Endothelial cell of umbilical vein (primary cell): ENCODE measurements around the gene NUP54. TPM values are rescaled to one million over a fixed set of nuclear protein-coding genes. Genes with fewer than 3 reads are reported as not detected.

Source experiments
- BruUV-seq: library from RNA; stranded (reverse); fragments of 400-500 nt; replicated peaks from 2 replicates; lab custom pipeline; 2021; lab: Mats Ljungman, UMichigan
- CTCF ChIA-PET: fragments of 300-600, 350-600 bp; sonication (Branson Sonifier 250); formaldehyde crosslinking; loops from one replicate; lab custom pipeline; 2021; ENCODE audit warnings: antibody characterized with exemption, inconsistent platforms; lab: Charles Lee
- POLR2A ChIA-PET: fragments of 300-600, 350-600 bp; sonication (Branson Sonifier 250); formaldehyde crosslinking; loops from one replicate; lab custom pipeline; 2021; ENCODE audit warnings: antibody characterized with exemption, inconsistent platforms; lab: Charles Lee
- DNase-seq: peaks from one replicate; pipeline ENCODE4 v3.0.0-alpha.2; 2011; ENCODE audit warnings: low read depth, low spot score
- FAIRE-seq: peaks from 2 replicates; lab custom pipeline; 2011; peaks lifted over from hg19 to GRCh38; lab: Jason Lieb, UNC
- H2AFZ ChIP-seq: 2 replicates; pipeline ENCODE4 v1.6.0; 2012; ENCODE audit warnings: low read depth, low read length, control low read depth, inconsistent platforms
- H3K27ac ChIP-seq: 2 replicates; pipeline ENCODE4 v1.5.1; 2011; ENCODE audit warnings: low read depth, mild to moderate bottlenecking, control low read depth, low read length, moderate library complexity; ENCODE audit not compliant: insufficient read depth
- H3K27me3 ChIP-seq, 2 experiments: 2 replicates each; pipeline versions ENCODE4 v1.6.0 to v1.6.1; 2011; ENCODE audit warnings: low read length in 2 of 2, mixed read lengths in 1 of 2; ENCODE audit not compliant: control insufficient read depth in 2 of 2, insufficient read depth in 2 of 2
- H3K36me3 ChIP-seq, 2 experiments: 2 replicates in 1 of 2; 3 replicates in 1 of 2; pipeline ENCODE4 v1.5.1; 2011; ENCODE audit warnings: low read length in 2 of 2, mild to moderate bottlenecking in 1 of 2, moderate library complexity in 1 of 2; ENCODE audit not compliant: control insufficient read depth in 2 of 2, insufficient read depth in 2 of 2; ENCODE audit errors: extremely low read depth in 1 of 2
- H3K4me1 ChIP-seq: 3 replicates; pipeline ENCODE4 v1.5.1; 2011; ENCODE audit warnings: mild to moderate bottlenecking, low read length; ENCODE audit not compliant: control insufficient read depth, insufficient read depth; ENCODE audit errors: extremely low read depth
- H3K4me2 ChIP-seq: 2 replicates; pipeline ENCODE4 v1.6.1; 2011; ENCODE audit warnings: low read length, control low read depth, mixed read lengths; ENCODE audit not compliant: insufficient read depth
- H3K4me3 ChIP-seq, 3 experiments: fragments of 200-600 bp in 1 of 3; sonication (generic), shearing (Covaris generic) in 1 of 3; replicated peaks in 1 of 3; 2 replicates each; pipeline ENCODE4 v1.5.1; 2011 to 2016; ENCODE audit warnings: control low read depth in 3 of 3, low read length in 3 of 3, mild to moderate bottlenecking in 2 of 3, inconsistent platforms in 1 of 3, low read depth in 1 of 3, moderate library complexity in 1 of 3; ENCODE audit not compliant: insufficient read depth in 1 of 3
- H3K79me2 ChIP-seq: 2 replicates; pipeline ENCODE4 v1.6.0; 2012; ENCODE audit warnings: low read length, inconsistent platforms; ENCODE audit not compliant: control insufficient read depth, insufficient read depth
- H3K9ac ChIP-seq: replicated peaks from 2 replicates; pipeline ENCODE3; 2011; ENCODE audit warnings: low read length, control low read depth; ENCODE audit not compliant: insufficient read depth; ENCODE audit errors: extremely low read depth
- H3K9me1 ChIP-seq: replicated peaks from 3 replicates; pipeline ENCODE4 v1.6.0; 2011; ENCODE audit warnings: mild to moderate bottlenecking, low read length; ENCODE audit not compliant: control insufficient read depth, insufficient read depth; ENCODE audit errors: extremely low read depth
- H3K9me3 ChIP-seq: replicated peaks from 2 replicates; pipeline ENCODE4 v1.5.1; 2012; ENCODE audit warnings: low read length, inconsistent platforms; ENCODE audit not compliant: control insufficient read depth, insufficient read depth
- H4K20me1 ChIP-seq: replicated peaks from 2 replicates; pipeline ENCODE3; 2011; ENCODE audit warnings: mild to moderate bottlenecking, low read length; ENCODE audit not compliant: control insufficient read depth, insufficient read depth; ENCODE audit errors: extremely low read depth
- EZH2 ChIP-seq: IDR thresholded peaks from 2 replicates; pipeline ENCODE4 v1.6.1; 2012; ENCODE audit warnings: borderline replicate concordance, low read depth, mild to moderate bottlenecking, moderate library complexity, low read length, inconsistent platforms; ENCODE audit not compliant: severe bottlenecking
- FOS ChIP-seq: IDR thresholded peaks from 2 replicates; pipeline ENCODE4 v1.6.1; 2011; ENCODE audit warnings: mild to moderate bottlenecking, low read length, moderate library complexity, borderline replicate concordance; ENCODE audit not compliant: insufficient read depth
- GATA2 ChIP-seq: IDR thresholded peaks from 2 replicates; pipeline ENCODE4 v1.7.0; 2011; ENCODE audit warnings: low read depth, mild to moderate bottlenecking, moderate library complexity, mixed read lengths, low read length; ENCODE audit not compliant: insufficient read length, insufficient read depth
- JUN ChIP-seq: IDR thresholded peaks from 2 replicates; pipeline ENCODE4 v1.6.1; 2011; ENCODE audit warnings: borderline replicate concordance, low read depth; ENCODE audit not compliant: insufficient read length, insufficient read depth
- MYC ChIP-seq: IDR thresholded peaks from one replicate; pipeline ENCODE4 v1.6.1; 2011; ENCODE audit warnings: mild to moderate bottlenecking, low read depth, low read length
- POLR2A ChIP-seq: IDR thresholded peaks from 2 replicates; pipeline ENCODE4 v1.6.1; 2012; ENCODE audit warnings: low read depth, mild to moderate bottlenecking, control low read depth, low read length
- POLR2AphosphoS5 ChIP-seq: IDR thresholded peaks from 2 replicates; pipeline ENCODE4 v1.6.1; 2012; ENCODE audit warnings: low read depth, mild to moderate bottlenecking, control low read depth, low read length, moderate library complexity; ENCODE audit not compliant: insufficient read depth
- dilution Hi-C: fragments of 300-500 bp; cut with MboI; formaldehyde crosslinking; loops from one replicate; pipeline ENCODE4 v1.15.0; 2019; ENCODE audit warnings: low sequenced_read_pairs; ENCODE audit not compliant: extremely low pct_ligation_motif_present
- intact Hi-C: fragments of 100-400 bp; cut with micrococcal nuclease; formaldehyde crosslinking; loops from one replicate; pipeline ENCODE4 v1.10.0; 2022
- polyA plus RNA-seq, 4 experiments: library from polyadenylated mRNA; depleted of rRNA in 3 of 4; stranded (reverse) in 3 of 4; unstranded in 1 of 4; fragments of >200 nt; gene quantifications; 2 replicates each; pipeline versions ENCODE4 v1.2.1 to v1.2.3, GENCODE V29; 2011 to 2012; ENCODE audit warnings: missing spikeins in 1 of 4
- total RNA-seq: library from RNA; stranded (reverse); gene quantifications from 2 replicates; pipeline ENCODE4 v1.2.3, GENCODE V29; 2021
- TF ChIP-seq, protein P1 (sequence below): IDR thresholded peaks from 2 replicates; pipeline ENCODE4 v1.6.1; 2011; ENCODE audit not compliant: insufficient read depth, insufficient read length
- TF ChIP-seq, protein P2 (sequence below), 2 donors: IDR thresholded peaks; 1 replicate in 1 of 2; 2 replicates in 1 of 2; pipeline ENCODE4 v1.5.1; 2011; ENCODE audit warnings: low read length in 2 of 2, mild to moderate bottlenecking in 2 of 2, moderate library complexity in 2 of 2, control low read depth in 1 of 2, inconsistent platforms in 1 of 2, low read depth in 1 of 2; ENCODE audit not compliant: insufficient read depth in 1 of 2; ENCODE audit errors: extremely low read depth in 1 of 2

NUP54 gene
- total and polyA plus RNA-seq, 2 donors (not counting 3 experiments of a cell fraction or from before 2014, with no cell fraction given), result 25.7 to 45.7 TPM

DNA sequence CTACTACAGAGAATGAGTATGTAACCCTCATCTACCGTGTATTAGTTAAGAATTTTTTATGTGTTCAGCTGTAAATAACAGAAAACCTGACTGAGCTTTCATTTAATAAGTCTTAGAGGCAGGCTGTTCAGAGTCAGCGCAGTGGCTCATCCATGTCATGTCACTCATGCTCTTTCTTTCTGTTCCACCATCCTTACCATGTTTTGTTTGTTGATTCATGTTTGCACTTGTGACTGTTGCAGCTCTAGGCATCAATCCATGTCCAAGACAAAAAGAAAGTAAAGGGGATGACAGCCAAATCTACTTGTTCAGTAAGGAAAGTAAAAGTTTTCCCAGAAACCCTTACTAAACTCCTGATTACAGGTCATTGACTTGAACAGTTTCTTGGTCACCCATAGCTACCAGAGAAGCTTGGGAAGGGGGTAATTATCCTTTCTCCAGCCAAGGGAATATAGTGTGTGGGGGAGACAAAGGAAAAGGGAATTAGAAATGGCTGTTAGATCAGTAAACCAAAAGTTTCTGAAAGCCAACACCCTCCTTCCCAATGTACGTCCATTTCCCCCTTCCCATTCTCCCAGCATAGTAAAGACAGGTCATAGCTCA, 64.7 kb downstream of the NUP54 start:
- Histone ChIP-seq H3K9ac (no peak overlapping the region), H3K4me2 (no peak overlapping the region), H3K79me2 (no peaks in the 10 kb centered on the region), H4K20me1 (no peaks in the 10 kb centered on the region), H3K27me3 (peaks cover 7 to 22% of the 10 kb centered on the region in 2 experiments), H3K4me1 (no peaks in the 10 kb centered on the region), H3K36me3 (no peaks in the 10 kb centered on the region), H3K27ac (no peak overlapping the region), H3K9me3 (no peaks in the 10 kb centered on the region), H2AFZ (no peak overlapping the region), H3K4me3 (no peak overlapping the region), H3K9me1 (no peaks in the 10 kb centered on the region)
- CTCF ChIA-PET, result interaction anchor here (1.3 to 9.0 kb wide), 4 partner anchors 9 to 167 kb away, joined by 3 to 124 read pairs (median 5); partner anchors contain the start of gene ART3
- DNase-seq (no peak), FAIRE-seq (no peak)
- intact Hi-C loops, result no loop called here
- no TSS peak for BruUV-seq
- POLR2A ChIA-PET, result no interaction called here
- TF ChIP-seq JUN, result no peak
- TF ChIP-seq FOS, result no peak
- no peak for TF ChIP-seq MYC
- no peak for TF ChIP-seq POLR2A
- no peak for TF ChIP-seq POLR2AphosphoS5
- TF ChIP-seq EZH2, result no peak
- TF ChIP-seq GATA2, result no peak
- TF ChIP-seq, protein P1, sequence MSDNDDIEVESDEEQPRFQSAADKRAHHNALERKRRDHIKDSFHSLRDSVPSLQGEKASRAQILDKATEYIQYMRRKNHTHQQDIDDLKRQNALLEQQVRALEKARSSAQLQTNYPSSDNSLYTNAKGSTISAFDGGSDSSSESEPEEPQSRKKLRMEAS, result no peak
- TF ChIP-seq, protein P2, sequence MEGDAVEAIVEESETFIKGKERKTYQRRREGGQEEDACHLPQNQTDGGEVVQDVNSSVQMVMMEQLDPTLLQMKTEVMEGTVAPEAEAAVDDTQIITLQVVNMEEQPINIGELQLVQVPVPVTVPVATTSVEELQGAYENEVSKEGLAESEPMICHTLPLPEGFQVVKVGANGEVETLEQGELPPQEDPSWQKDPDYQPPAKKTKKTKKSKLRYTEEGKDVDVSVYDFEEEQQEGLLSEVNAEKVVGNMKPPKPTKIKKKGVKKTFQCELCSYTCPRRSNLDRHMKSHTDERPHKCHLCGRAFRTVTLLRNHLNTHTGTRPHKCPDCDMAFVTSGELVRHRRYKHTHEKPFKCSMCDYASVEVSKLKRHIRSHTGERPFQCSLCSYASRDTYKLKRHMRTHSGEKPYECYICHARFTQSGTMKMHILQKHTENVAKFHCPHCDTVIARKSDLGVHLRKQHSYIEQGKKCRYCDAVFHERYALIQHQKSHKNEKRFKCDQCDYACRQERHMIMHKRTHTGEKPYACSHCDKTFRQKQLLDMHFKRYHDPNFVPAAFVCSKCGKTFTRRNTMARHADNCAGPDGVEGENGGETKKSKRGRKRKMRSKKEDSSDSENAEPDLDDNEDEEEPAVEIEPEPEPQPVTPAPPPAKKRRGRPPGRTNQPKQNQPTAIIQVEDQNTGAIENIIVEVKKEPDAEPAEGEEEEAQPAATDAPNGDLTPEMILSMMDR (IDR thresholded peaks at IDR 0.05; ENCODE audit: extremely low read depth in 1 of 2, insufficient read depth in 1 of 2, low read depth in 1 of 2, low read length in 2 of 2), result no peak
- dilution Hi-C loops, result no loop called here
